HG03354 (cell line): ENCODE measurements around the gene E2F7.

Experiments
- ATAC-seq: cut with Tn5 transposase; IDR thresholded peaks from one replicate; pipeline ENCODE4 v1.9.1; 2021; ENCODE audit warnings: mild to moderate bottlenecking; ENCODE audit not compliant: unreplicated experiment, poor library complexity, severe bottlenecking

The E2F7 gene

DNA sequence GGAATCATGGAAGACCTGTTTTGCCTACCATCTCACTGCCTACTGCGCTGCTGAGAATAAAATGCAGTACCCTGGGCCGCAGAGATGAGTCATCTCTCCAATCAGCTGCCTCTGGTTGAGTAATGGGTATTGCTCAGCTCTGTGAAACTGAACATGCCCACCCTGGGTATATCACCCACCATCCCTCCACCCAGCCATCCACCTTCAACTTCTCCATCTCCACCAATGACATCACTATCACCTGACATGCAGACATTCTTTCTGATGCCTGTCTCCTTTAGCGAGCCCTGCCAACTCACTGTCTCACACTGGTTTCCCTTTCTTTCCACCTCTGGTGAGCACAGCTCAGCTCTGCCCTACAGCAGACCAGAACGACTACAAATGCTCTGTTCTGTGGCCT lies 33.6 kb downstream of the E2F7 start:
- ATAC-seq, result no peak

DNA sequence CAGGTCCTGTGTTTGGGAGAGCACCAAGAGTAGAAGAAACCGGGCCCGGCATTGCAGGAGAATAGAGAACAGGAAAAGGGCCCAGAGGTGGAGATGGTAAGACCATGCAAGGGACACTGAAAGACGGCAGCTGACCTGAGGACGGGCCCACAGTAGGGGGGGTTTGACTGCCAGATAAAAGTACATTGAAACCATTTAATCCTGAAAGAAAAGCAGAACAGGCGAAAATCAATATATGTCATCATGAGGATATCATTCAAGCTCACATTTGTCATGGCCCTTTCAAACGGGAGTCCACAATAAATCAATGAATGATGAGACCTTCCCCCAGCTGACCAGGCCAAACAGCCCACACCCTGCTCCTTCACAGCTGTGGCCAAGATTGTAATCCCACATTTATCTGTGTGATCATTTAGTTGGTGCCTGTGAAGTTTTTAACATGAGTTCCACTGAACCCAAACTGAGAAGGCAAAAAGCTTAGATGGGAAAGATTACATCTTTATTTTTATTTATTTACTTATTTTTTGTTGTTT lies 39.5 kb downstream of the E2F7 start:
- ATAC-seq, result no peak

DNA sequence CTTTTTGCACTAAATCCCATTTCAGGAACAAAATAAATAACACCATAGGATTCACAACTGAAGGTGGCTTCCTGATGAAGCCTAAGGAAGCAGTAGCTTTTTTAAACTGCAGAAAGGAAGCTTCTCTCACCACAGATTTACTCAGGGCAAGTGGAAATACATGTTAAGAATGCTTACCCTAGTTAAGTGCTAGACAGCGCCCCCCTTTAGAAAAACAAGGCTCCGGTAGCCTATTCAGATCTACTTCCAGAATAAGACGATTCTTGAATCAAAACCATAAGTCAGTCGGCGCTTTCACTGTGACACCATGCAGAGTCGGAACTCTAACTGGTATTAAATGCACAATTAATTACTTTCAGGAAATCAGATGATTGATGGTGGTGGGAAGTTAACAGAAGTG lies 41.9 kb downstream of the E2F7 start:
- no peak for ATAC-seq

DNA sequence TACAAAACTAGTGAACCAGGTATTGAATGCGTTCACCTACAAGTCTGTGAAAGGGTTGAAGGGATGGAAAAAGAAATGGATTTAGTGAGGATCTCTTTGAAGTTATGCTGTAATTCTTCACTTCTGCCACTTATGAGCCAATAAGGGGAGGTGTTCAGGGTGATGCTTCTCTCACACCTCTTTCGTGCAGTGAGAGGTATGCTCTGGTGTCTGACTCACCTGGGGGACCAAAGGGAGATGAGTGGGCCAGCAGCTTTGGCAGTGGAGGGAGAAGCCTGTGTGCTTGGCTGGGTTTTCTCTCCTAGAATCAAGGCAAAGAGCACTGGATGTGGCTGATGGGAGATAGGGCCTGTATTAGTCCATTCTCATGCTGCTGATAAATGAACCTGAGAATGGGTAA lies 45.4 kb downstream of the E2F7 start:
- ATAC-seq, result no peak

DNA sequence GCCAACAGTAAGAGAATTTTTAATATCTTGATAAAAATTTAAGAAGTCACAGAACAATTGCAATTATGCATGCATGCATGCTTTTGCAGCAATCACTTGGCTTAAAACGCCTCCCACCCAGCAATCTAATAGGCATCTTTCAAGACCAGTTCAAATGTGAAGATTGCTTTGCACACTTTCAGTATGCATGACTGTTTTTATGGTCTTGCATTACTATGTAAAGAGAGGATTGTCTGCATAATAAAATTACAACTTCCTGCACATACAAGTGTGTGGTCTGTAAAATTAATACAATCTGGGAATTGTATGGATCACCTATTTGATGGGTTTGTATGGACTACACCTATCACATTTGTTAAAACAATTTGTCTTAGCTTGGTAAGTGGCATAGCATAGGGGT lies 48.8 kb downstream of the E2F7 start:
- ATAC-seq, result no peak

DNA sequence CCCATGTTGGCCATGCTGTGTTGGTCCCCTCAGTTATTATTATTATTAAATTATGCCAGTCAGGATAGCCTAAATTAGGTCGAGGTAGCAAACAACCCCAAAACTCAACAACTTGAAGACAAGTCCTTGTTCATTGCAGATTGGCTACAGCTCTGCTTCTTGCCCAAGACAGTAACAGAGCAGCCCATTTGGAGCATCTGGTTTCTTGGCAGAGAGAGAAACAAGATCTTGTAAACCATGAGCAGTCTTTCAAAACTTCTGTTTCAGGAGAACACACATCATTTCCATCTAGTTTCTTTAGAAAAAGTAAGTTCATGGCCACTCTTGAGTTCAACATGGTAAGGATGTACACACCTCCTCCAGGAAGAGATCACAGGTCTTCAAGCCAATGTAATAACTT lies 52.3 kb downstream of the E2F7 start:
- no peak for ATAC-seq

DNA sequence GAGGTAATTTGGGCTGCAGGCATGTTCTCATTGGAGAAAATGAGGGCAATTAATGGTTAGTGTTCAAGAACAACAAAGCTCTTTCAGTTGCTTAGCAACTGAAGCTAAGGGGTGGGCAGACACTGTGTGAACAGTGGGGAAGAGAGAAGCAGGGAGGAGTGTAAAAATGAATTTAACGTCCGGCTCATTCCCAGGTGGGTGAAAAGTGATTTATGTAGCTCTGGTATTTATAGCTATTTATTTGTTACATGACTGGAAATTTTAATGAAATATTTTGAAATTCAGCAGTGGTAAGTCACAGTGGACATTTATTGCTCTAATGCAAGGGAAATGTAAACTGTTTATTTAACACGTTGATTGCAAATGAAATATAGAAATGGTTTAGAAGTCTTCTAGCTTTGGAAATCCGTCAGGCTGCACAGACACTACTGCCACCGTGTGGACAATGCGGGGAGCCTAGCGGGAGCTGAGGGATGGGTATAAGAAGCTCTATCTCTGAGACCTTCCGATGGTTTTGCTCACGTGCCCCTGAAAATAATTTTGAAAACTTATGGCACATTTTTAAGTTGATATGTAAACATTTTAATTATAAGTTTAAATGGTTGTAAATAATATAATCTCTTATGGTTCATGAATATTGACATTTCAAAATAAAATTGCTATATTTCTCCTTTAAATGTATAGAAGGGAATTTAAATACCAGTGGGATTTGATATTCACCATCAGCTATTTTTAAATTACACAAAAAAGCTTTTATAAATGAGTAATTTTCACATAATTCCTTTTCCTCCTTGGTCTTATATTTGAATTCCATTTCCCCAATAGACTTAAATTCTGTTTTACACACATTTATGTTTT lies 54.4 kb downstream of the E2F7 start:
- ATAC-seq, result peak; percentile 95

DNA sequence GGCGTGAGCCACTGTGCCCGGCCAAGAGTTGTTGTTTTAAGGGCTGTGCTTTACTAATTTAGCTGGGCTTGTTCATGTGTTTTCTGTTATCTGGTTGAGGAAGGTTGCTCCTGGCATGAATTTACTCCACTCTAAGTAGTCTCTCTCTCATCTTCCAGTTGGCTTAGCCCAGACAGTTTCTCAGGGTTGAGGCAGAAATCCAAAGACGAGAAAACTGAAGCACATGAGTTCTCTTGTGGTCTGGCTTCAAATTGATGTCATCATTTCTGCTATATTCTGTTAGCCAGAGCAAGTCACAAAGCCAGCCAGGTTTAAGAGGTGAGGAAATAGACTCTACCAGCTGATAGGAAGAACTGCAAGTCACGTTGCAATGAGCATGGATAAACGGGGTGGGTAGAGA lies 57.9 kb downstream of the E2F7 start:
- ATAC-seq, result no peak

DNA sequence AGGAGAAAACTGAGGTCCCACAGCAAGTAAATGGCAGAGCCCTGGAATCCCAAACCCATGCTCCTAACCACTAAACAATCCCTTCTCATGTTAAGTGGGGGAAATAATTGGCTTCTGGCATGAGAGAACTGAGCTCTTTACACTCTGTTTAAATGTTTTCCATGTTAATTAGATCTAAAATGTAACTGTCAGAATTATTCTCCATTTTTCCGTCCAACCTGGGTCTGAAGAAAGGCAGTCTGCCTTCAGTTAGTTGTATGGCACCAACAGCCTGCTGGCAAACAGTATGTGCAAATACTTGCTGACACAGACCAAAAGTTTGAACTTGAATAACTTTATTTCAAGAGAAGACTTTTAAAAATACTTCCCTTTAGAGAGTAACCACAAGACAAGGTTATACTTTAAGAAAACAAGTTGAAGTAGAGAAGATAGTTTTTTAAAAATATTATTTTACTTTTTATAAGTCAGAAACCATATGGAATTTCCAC lies 59.7 kb downstream of the E2F7 start:
- no peak for ATAC-seq

DNA sequence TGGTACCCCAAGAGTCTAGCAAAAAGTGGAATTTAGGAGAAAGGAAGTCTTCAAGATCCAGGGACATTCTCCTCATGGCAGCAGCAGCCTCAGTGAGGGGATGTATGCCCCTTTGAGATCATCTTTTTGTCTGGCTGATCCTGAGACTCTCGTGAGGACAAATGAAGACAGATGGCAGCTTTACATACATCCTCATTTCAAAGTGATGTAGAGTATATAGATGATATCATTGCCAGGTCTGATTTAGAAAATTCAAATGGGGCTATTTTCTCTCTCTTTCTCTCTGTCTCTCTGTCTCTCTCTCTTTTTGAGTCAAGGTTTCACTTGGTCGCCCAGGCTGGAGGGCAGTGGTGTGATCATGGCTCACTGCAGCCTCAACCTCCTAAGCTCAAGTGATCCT lies 61.5 kb downstream of the E2F7 start:
- ATAC-seq, result no peak

DNA sequence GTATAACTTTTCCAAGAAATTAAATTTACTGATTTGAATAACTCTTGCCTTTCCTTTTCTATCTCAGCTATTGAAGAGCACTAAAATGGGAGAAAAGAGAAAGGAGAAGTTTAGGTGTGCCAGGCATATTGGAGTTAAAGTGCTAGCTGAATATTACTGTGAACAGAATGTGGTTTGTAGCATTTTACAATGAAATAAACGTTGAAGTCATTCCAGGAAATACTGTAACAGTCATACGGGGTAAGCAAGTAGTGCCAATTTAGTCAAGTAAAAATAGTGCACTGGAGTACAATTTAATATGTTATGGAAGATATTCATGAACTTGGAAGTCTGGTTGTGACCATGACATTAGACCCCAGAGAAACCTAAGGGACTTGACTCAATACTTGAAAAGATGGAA lies 62.1 kb downstream of the E2F7 start:
- ATAC-seq, result no peak

DNA sequence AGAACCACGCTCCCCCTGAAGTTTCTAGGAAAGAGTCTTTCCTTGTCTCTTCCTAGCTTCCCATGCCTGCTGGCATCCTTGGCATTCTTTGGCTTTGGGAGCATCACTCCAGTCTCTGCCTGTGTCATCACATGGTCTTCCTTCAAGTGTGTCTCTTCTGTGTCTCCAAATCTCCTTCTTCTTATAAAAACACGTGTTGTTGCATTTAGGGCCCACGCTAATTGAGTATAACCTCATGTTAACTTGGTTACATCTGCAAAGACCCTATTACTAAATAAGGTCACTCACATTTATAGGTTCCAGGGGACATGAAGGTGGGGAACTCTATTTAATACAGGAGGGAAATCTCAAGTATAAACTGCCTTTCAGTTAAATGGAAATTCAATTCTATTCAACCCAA lies 63.0 kb downstream of the E2F7 start:
- ATAC-seq, result no peak

DNA sequence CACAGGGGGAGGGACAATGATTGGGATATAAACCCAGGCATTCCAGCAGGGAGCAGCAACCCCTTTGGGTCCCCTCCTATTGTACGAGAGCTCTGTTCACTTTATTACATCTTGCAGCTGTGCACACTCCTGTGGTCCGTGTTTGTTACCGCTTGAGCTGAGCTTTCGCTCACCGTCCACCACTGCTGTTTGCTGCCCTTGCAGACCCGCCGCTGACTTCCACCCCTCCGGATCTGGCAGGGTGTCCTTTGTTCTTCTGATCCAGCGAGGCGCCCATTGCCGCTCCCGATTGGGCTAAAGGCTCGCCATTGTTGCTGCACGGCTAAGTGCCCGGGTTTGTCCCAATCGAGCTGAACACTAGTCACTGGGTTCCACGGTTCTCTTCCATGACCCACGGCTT lies 64.1 kb downstream of the E2F7 start:
- no peak for ATAC-seq

DNA sequence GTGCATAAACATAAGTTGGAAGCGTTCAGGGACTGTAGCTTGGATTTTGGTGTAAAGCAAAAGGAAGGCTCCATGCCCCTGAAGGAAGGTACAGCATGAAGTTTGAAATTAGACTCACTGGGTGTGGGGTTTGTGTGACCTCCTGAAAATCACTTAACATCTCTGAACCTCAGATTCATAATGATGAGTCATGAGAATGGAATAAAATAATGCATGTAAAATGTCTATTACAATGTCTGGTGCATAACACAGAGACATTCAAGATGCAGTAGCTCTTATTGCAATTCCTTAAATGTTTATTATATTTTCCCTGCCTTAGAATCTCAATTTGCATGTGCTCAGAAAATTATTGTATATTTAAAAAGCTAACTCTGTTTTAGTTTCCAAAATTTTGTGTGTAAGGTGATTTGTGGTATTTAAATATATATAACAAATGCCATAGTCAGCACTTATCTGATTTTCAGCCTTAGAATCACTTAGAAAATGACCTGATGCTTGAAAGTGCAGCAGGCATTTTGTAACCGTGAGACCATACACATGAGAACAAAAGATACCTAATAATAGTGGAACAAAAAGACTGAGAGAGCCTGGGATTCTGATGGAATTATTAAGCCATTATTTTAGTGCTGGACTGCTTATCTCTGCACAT lies 66.3 kb downstream of the E2F7 start:
- no peak for ATAC-seq

DNA sequence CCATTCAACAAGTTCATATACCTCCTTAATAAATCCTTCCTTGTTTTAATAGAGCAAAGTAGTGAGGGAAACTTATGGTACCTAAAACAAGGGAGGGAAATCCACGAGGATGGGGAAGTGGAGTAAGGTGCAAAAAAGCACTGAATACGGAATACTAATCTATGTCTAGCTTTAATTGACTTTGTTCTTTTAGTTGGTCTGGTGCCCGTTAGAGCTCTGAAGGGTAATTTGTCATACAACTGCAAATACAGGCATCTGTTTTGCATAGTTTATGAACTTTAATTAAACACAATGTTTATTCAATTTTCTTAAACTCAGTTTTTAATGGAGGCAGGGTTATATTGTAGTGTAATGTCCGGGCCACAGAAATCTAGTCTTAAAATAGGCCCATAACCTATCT lies 67.0 kb downstream of the E2F7 start:
- no peak for ATAC-seq

DNA sequence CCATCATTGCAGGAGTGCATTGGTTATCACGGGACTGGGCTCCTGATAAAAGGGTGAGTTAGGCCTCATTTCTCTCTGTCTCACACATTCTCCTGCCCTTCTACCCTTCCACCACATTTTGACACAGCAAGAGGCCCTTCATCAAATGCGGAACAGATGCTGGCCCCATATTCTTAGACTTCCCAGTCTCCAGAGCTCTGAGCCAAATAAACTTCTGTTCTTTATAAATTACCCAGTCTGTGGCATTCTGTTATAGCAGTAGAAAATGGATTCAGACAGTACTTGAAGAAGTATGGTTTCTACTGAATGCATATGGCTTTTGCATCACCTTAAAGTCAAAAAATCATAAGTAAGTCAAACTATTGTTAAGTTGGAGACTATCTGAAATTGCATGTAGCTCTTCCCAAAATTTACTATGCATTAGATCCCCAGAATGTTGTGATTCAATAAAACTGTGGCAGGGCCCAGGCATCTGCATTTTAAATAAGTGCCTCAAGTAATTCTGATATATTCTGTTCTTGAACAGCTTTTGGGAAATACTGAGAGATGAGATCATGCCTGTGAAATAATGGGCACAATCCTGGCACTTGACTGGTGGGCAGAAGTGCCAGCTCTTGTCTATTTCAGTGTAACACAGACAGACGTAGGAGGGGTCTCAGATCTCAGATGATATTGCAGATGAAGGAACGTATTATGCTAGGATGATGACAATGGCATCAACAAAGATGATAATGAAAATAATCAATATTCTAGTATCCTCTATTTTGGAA lies 68.2 kb downstream of the E2F7 start:
- ATAC-seq, result no peak

DNA sequence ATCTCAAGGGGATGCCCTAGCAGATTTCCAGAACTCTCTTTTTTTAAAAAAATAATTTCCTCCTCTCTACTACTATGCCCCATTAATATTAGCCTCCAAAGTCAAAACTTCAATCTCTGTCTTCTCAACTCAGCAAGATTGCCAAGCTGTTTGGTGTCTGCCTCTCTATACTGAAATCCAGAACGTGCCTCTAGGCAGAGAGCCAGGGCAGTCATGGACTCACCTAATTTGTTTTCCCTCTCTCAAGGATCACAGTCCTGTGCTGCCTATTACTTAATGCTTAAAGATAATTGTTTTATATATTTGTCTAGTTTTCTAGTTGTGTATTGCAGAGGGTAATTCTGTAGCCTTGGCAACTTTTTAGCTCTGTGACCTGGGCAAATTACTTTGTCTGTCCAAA lies 74.7 kb downstream of the E2F7 start:
- ATAC-seq, result no peak

DNA sequence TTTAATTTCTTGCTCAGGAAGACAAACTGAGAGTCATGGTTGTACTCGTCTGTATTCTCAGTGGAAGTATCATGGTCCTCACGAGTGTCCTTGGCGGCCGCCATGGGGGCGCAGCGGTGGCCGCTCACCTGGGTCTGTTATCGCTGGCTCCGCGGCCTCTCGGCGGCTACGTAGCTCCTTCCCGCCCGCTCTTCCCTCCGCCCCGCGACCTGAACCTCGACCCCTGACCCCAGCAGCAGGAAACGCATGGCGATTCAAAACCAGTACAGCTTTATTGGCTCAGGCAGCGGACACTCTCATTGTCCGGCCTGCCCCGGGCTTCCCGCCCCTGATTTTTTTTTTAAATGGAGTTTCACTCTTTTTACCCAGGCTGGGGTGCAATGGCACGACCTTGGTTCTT lies 80.8 kb downstream of the E2F7 start:
- ATAC-seq, result no peak

DNA sequence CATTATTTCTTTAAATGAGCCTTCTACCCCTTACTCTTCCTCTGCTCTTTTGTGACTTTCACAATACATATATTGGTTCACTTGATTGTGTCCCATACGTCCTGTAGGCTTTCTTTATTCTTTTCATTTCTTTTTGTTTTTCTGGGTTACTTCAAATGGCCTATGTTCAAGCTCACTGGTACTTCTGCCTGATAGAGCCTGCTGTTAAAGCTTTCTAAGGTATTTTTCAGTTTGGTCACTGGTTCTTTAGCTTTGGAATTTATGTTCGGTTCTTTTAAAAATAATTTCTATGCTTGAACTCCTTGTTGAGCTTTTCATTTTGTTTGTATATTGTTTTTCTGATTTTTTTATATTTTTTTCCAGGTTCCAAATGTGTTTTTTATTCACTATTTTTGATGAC lies 81.9 kb downstream of the E2F7 start:
- ATAC-seq, result no peak

DNA sequence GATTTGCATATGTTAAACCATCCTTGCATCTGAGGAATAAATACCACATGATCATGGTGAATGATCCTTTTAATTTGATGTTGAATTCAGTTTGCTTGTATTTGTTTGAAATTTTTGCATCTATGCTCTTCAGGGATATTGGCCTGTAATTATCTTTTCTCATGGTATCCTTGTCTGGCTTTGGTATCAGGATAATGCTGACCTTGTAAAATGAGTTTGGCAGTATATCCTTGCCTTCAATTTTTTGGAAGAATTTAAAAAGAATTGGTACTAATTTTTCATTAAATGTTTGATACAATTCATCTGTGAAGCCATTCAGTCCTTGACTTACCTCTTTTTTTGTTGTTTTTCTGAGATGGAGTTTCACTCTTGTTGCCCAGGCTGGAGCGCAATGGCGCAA lies 85.2 kb downstream of the E2F7 start:
- no peak for ATAC-seq
